ENCODE measurements around the gene UBASH3A. TPM values are rescaled to one million over a fixed set of nuclear protein-coding genes. Genes with fewer than 3 reads are reported as not detected.

Gene UBASH3A
- polyA plus RNA-seq, 3 donors = not detected

DNA sequence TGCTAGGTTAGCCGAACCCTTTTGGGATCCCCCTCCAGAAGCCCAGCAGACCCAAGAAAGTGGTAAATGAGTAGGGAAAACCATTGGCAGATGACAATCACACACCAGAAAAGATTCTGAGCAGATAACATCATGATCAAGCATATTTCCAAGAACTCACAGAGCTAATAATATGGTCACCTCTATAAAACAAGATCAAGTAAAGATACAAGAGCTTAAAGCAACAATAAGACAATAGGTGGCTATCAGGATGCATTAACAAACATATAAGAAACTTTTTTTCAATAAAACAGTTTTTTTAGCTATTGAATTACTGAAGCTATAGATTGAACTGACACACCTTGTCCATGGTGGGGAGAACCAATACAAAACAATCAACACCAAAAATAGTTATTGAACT is 29.0 kb downstream of the UBASH3A start:
- H3K27me3 Mint-ChIP-seq (ENCODE audit: low read depth in 3 of 3) = peaks cover 0 to 2% (median 1%) of the 10 kb centered on the region in 3 donors
- Histone ChIP-seq H3K4me2 (replicated peaks; ENCODE audit: extremely low read depth, low read length, poor library complexity, severe bottlenecking) (no peak overlapping the region), H2AFZ (ENCODE audit: insufficient read depth, low read depth, low read length, poor library complexity, severe bottlenecking) (no peak overlapping the region), H3K79me2 (ENCODE audit: insufficient read depth, low read length) (no peaks in the 10 kb centered on the region), H3K27me3 (ENCODE audit: control insufficient read depth in 2 of 2, insufficient read depth in 2 of 2, low read length in 2 of 2) (no peaks in the 10 kb centered on the region), H3K9me3 (replicated peaks in 1 of 2; ENCODE audit: control insufficient read depth in 1 of 2, insufficient read depth in 1 of 2, low read length in 2 of 2) (no peaks in the 10 kb centered on the region), H3K4me1 (ENCODE audit: control insufficient read depth in 1 of 2, insufficient read depth in 2 of 2, low read length in 2 of 2) (peaks cover 7% of the 10 kb centered on the region in 2 donors), H3K9ac (ENCODE audit: insufficient read depth, low read length, poor library complexity, severe bottlenecking) (no peak overlapping the region), H3K27ac (ENCODE audit: low read depth in 1 of 2, low read length in 2 of 2) (no peak overlapping the region), H3K4me3 (replicated peaks in 1 of 3; ENCODE audit: low read depth in 2 of 3, low read length in 3 of 3) (no peak overlapping the region), H4K20me1 (ENCODE audit: insufficient read depth, low read length) (no peaks in the 10 kb centered on the region), H3K36me3 (replicated peaks in 1 of 2; ENCODE audit: control insufficient read depth in 1 of 2, insufficient read depth in 2 of 2, low read length in 2 of 2) (no peaks in the 10 kb centered on the region)
- H3K9me3 Mint-ChIP-seq = peaks cover 0 to 15% (median 10%) of the 10 kb centered on the region in 7 donors
- no peak overlapping the region for H3K27ac Mint-ChIP-seq
- no peak for DNase-seq
- TF ChIP-seq, protein P1, sequence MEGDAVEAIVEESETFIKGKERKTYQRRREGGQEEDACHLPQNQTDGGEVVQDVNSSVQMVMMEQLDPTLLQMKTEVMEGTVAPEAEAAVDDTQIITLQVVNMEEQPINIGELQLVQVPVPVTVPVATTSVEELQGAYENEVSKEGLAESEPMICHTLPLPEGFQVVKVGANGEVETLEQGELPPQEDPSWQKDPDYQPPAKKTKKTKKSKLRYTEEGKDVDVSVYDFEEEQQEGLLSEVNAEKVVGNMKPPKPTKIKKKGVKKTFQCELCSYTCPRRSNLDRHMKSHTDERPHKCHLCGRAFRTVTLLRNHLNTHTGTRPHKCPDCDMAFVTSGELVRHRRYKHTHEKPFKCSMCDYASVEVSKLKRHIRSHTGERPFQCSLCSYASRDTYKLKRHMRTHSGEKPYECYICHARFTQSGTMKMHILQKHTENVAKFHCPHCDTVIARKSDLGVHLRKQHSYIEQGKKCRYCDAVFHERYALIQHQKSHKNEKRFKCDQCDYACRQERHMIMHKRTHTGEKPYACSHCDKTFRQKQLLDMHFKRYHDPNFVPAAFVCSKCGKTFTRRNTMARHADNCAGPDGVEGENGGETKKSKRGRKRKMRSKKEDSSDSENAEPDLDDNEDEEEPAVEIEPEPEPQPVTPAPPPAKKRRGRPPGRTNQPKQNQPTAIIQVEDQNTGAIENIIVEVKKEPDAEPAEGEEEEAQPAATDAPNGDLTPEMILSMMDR (IDR thresholded peaks at IDR 0.05) = no peak
- no peaks in the 10 kb centered on the region for H3K36me3 Mint-ChIP-seq
- H3K4me3 Mint-ChIP-seq = no peak overlapping the region
- WGBS (ENCODE audit: insufficient coverage) = no CpG with 5 or more reads among the region's 1 CpG
- intact Hi-C loops (cut with micrococcal nuclease) = no loop called here
- H3K4me1 Mint-ChIP-seq = peaks cover 11% of the 10 kb centered on the region

DNA sequence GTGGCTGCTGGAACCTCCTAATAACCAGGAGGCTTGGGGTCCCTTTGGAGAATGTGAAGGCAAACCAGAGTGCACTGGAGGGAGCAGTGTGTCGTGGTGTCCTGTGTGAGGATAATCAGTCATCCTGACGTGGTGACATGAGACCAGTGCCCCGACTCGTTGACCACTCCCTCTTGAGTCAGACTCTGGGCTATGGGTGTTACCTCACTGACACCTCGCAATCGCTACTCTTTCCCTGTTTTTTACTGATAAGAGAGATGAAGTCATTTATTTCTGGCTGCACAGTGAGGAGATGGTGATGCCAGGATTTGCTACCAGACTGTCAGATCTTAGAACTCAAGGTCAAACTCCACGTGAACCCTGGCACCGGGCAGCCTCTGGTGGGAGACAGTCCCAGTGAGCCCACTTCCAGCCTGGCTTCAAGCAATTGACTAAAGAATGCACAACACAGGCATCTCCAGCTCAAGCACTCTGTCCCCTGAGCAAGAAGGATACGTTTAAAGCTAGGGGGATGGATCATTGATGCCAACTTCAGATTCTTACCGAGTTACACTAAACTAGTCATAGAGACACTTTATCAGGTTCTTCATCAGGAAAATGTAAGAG is 30.3 kb downstream of the UBASH3A start:
- H3K27ac ChIP-seq (ENCODE audit: low read depth in 1 of 2, low read length in 2 of 2) = no peak overlapping the region
- DNase-seq = peak in 1 of 3 donors; percentile 26
- Mint-ChIP-seq H3K27me3 (ENCODE audit: low read depth in 3 of 3) (peaks cover 0 to 2% (median 0%) of the 10 kb centered on the region in 3 donors), H3K27ac (peak overlapping the region in 1 of 7 donors; percentile 16), H3K4me1 (peaks cover 8% of the 10 kb centered on the region), H3K9me3 (peaks cover 0 to 15% (median 10%) of the 10 kb centered on the region in 7 donors), H3K4me3 (peak overlapping the region in 1 of 2 donors; percentile 17), H3K36me3 (no peaks in the 10 kb centered on the region)
- no peaks in the 10 kb centered on the region for H4K20me1 ChIP-seq (ENCODE audit: insufficient read depth, low read length)
- peaks cover 7% of the 10 kb centered on the region in 2 donors for H3K4me1 ChIP-seq (ENCODE audit: control insufficient read depth in 1 of 2, insufficient read depth in 2 of 2, low read length in 2 of 2)
- intact Hi-C loops (cut with micrococcal nuclease) = no loop called here
- TF ChIP-seq, protein P1 (IDR thresholded peaks at IDR 0.05) = no peak
- 78% methylated on average over 4 of the region's 10 CpGs for WGBS (ENCODE audit: insufficient coverage)
- no peaks in the 10 kb centered on the region for H3K27me3 ChIP-seq (ENCODE audit: control insufficient read depth in 2 of 2, insufficient read depth in 2 of 2, low read length in 2 of 2)
- H3K9me3 ChIP-seq (replicated peaks in 1 of 2; ENCODE audit: control insufficient read depth in 1 of 2, insufficient read depth in 1 of 2, low read length in 2 of 2) = no peaks in the 10 kb centered on the region
- H3K79me2 ChIP-seq (ENCODE audit: insufficient read depth, low read length) = no peaks in the 10 kb centered on the region
- H2AFZ ChIP-seq (ENCODE audit: insufficient read depth, low read depth, low read length, poor library complexity, severe bottlenecking) = no peak overlapping the region
- H3K4me3 ChIP-seq (replicated peaks in 1 of 3; ENCODE audit: low read depth in 2 of 3, low read length in 3 of 3) = no peak overlapping the region
- no peak overlapping the region for H3K4me2 ChIP-seq (replicated peaks; ENCODE audit: extremely low read depth, low read length, poor library complexity, severe bottlenecking)
- H3K36me3 ChIP-seq (replicated peaks in 1 of 2; ENCODE audit: control insufficient read depth in 1 of 2, insufficient read depth in 2 of 2, low read length in 2 of 2) = no peaks in the 10 kb centered on the region
- no peak overlapping the region for H3K9ac ChIP-seq (ENCODE audit: insufficient read depth, low read length, poor library complexity, severe bottlenecking)
